Measurements from ENCODE around the gene FMOD.
A peak's percentile ranks its signal among the peaks of the same experiment; 100 is the strongest.

FMOD gene

GRCh38 chr1:203291201-203292096 lies 59.5 kb downstream of the FMOD start:
- peak overlapping the region; percentile 86 to 89 for H3K4me3 Mint-ChIP-seq
- H3K9me3 Mint-ChIP-seq: peaks cover 0 to 4% of the 10 kb centered on the region in 2 donors
- DNase-seq (no peak), ATAC-seq (no peak)
- H3K27ac Mint-ChIP-seq: peak overlapping the region; percentile 99 to 100
- peaks cover 89% of the 10 kb centered on the region for H3K4me1 Mint-ChIP-seq
- no peaks in the 10 kb centered on the region for H3K27me3 Mint-ChIP-seq

Measured in stimulated activated naive CD8-positive, alpha-beta T cell treated with anti-CD3 and anti-CD28 coated beads, Interleukin-15, amount 100 ng/mL, for 72 hours (primary cell).